Testis (tissue), 2 donors: ENCODE measurements around the gene FAM184B.

Experiments used
- POLR2A ChIP-seq: fragments of 450-650 bp; IDR thresholded peaks from one replicate; pipeline ENCODE4 v1.6.1; 2017; ENCODE audit warnings: antibody characterized with exemption, mild to moderate bottlenecking, moderate library complexity
- TF ChIP-seq, protein P1 (sequence below), 3 experiments: fragments of 450-650 bp in 2 of 3; fragments of 200-600 bp in 1 of 3; sonication (generic) in 1 of 3; IDR thresholded peaks; one replicate each; pipeline ENCODE4 v1.5.1; 2016 to 2019; ENCODE audit warnings: antibody characterized with exemption in 3 of 3, mild to moderate bottlenecking in 2 of 3, moderate library complexity in 1 of 3

DNA sequence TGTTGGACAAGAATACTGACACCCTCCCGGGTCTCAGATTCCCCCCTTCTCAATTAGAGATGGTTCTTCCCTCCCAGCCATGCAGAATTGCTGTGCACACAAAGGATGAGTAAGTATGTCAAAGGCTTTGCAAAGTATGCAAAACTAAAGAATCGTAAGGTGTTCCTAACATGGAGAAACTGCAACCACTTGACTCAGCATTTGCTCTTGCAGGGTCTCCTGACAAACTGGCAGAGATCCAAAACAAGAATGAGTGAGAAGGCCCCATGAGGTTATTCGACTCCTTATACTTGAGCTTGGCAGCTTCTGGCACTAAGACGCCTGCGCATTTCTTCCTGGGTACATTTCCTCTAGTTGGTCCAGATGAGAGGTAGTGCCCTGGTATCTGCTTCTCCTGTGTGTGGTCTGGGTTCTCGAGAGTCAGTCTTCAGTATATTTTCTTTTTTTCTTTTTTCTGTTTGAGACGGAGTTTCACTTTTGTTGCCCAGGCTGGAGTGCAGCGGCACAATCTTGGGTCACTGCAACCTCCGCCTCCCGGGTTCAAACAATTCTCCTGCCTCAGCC lies 8.2 kb downstream of the FAM184B start:
- TF ChIP-seq, protein P1, sequence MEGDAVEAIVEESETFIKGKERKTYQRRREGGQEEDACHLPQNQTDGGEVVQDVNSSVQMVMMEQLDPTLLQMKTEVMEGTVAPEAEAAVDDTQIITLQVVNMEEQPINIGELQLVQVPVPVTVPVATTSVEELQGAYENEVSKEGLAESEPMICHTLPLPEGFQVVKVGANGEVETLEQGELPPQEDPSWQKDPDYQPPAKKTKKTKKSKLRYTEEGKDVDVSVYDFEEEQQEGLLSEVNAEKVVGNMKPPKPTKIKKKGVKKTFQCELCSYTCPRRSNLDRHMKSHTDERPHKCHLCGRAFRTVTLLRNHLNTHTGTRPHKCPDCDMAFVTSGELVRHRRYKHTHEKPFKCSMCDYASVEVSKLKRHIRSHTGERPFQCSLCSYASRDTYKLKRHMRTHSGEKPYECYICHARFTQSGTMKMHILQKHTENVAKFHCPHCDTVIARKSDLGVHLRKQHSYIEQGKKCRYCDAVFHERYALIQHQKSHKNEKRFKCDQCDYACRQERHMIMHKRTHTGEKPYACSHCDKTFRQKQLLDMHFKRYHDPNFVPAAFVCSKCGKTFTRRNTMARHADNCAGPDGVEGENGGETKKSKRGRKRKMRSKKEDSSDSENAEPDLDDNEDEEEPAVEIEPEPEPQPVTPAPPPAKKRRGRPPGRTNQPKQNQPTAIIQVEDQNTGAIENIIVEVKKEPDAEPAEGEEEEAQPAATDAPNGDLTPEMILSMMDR (IDR thresholded peaks at IDR 0.05), result no peak
- TF ChIP-seq POLR2A, result no peak
